GM18508 (cell line): ENCODE measurements around the gene PARP16.

Experiments used
- ATAC-seq: cut with Tn5 transposase; IDR thresholded peaks from one replicate; pipeline ENCODE4 v1.9.1; 2021; ENCODE audit warnings: moderate number of reproducible peaks; ENCODE audit not compliant: insufficient read depth, unreplicated experiment

The PARP16 gene

GRCh38 chr15:65209701-65210643, 76.7 kb downstream of the PARP16 start:
- ATAC-seq, result no peak

- no peak for ATAC-seq
Measured at GRCh38 chr15:65208647-65209046, 78.0 kb downstream of the PARP16 start.
